GM19468 (cell line): ENCODE results near the gene RUBCN.

Source experiments
- ATAC-seq: cut with Tn5 transposase; IDR thresholded peaks from one replicate; pipeline ENCODE4 v1.9.1; 2021; ENCODE audit warnings: mild to moderate bottlenecking, moderate library complexity, moderate number of reproducible peaks; ENCODE audit not compliant: unreplicated experiment; ENCODE audit errors: extremely low read depth

RUBCN gene

DNA sequence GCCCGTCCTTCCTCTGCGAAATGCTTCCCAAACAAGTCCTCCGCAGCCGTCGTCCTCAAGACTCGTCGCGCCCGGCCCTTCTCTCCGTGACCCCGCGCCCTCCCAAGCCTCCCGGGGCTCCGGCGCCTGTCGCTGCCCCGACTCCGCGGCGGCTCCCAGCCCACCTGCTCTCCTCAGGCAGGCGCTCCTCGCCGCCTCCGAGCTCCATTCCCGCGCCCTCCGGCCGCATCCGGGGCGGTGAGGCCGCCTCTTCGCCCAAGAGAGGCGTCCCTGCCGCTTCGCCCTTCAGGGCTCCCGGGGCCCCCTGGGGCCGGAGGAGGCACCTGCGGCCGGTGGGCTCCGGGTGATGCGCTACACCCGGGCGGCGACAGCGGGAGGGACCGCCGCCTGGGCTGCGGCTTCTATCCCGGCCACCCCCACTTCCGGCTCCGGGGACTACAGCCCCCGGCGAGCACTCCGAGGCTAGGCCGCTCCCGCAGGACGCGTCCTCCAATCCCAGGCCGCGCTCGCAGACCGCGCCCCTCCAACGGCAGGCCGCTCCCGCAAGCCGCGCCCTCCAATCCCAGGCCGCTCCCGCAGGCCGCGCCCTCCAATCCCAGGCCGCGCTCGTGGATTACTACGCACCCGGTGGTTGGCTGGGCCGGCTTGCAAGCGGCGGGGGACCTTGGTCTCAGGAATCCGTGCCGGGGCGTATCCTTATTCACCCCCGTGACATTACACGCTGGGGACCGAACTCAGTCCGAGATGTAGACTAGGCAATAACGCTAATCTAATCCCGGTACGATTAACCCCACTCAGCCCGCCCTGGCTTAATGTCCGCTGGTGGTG lies at the start of gene RUBCN:
TSS of gene RUBCN (minus strand) at position 414 of the 828 bp plus-strand sequence. CDS start at position 229, 185 bp downstream.
- peak; percentile 71 for ATAC-seq

DNA sequence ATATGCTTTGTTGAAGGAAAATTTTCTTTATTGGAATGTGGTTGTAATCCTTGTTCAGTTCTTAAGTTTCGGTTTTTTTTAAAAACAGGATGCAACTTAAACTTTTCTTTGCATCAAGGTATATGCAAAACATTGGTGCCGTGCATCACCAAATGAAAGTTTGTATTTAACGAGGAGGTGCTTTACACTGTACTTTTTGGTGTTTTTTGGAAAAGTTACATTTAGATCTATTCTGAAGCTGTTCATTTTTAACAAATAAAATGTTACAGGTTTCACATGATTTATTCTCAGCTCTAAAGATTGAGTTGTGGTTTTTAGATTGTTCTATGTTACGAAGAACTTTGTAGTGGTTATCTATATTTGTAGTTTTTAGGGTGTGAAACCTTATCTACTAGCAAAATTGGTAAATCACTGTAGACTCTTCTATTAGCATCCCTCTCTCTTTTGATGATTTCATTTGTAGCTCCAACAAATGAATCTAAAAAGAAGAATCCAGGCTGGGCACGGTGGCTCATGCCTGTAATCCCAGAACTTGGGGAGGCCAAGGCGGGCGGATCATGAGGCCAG lies 47.4 kb upstream of the RUBCN start:
- no peak for ATAC-seq

DNA sequence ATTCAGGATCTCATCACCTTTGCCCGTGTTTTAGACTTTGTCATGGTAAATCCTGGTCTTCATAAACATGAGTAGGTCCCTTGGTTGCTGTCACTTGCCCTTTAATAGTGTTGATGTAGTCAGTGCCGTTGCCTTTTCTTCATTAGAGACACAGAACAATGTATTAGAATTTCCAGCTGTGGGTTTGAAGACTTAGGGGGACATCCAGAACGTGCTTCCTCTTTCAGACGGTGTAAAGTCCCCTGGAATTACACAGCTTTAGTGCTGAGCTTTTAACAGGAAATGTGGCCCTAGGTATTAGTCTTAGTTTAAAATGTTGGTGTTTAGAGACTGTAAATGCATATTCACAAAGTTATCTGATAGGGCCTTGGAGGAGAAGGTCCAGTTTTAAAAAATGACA lies 45.5 kb upstream of the RUBCN start:
- no peak for ATAC-seq

DNA sequence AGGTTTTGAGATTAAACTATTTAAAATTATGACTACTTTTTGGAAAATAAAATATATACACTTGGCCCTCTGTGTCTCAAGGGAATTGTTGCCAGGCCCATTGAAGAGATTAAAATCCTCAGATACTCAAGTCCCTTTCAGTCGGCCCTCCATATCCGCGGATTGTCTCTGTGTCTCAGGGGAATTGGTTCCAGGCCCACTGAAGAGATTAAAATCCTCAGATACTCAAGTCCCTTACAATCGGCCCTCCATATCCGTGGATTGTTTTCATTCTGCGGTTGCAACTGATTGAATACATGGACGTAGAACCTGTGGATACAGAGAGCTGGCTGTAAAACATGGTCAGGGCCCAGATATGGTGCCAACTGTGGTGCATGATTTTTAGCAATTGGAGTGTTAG lies 38.6 kb upstream of the RUBCN start:
- no peak for ATAC-seq

DNA sequence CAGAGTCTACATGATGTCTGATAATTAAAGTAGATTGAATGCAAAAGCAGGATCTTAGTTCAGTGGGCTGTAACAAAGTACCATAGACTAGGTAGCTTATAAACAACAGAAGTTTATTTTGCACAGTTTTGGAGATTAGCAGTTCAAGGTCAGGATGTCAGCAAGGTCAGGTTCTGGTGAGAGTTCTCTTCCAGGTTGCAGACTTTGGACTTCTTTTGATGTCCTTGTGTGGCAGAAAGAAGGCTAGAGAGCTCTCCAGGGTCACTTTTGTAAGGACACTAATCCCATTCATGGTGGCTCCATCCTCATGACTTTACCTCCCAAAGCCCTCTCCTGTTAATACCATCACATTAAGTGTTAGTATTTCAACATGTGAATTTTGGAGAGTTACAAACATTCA lies 25.1 kb upstream of the RUBCN start:
- ATAC-seq, result no peak

DNA sequence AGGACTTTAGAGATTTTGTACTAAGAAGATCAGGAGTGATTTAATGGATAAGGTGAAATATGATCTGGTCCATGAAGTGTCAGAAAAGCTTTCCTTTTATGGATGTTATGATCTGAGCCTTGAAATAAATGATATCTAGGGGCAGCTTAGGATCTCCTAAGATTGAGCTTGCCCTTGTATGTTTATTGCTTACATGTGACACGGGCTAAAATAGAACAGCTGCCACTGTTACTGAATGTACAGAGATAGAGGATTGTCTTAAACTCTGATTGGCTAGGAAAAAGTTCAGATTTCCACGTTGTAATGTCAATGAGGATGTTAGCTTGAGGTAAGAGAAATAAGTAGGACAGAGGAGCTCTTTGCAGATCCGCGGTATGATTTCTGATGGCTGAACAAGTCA lies 21.8 kb upstream of the RUBCN start:
- no peak for ATAC-seq

DNA sequence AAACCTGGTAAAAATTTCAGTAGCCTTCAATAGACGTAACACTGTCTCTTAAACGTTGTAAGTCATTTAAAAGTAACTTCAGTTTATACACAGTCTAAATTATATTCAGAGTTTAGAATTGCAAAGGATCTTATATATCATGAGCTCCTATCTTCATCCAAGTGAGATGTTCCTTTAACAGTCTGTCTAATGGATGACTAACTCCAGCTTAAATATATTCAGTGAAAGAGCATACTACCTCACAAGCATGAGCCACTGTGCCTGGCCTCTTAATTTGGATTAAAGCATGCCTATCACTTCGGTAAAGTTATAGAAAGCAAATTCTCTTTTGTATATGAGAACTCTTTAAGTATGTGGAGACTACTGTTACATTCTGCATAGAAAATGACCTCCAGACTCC lies 20.0 kb upstream of the RUBCN start:
- no peak for ATAC-seq

DNA sequence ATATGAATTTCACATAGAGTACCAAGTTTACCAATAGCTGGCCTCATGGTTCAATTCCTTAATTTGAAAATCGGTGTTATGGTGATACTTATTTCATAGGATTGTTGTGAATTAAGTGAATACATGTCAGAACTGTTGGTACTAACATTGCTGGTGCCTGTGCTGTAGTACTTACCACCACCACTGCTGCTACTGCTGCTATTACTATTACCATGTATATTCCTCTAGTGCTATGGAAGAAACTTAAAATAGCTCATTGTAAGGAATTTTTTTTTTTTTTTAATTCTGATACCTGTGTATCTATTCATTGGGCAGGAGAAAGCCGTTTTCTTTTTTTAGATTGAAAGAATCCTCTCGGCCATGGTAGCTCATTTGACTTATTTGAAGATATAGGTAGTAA lies 16.6 kb upstream of the RUBCN start:
- no peak for ATAC-seq

DNA sequence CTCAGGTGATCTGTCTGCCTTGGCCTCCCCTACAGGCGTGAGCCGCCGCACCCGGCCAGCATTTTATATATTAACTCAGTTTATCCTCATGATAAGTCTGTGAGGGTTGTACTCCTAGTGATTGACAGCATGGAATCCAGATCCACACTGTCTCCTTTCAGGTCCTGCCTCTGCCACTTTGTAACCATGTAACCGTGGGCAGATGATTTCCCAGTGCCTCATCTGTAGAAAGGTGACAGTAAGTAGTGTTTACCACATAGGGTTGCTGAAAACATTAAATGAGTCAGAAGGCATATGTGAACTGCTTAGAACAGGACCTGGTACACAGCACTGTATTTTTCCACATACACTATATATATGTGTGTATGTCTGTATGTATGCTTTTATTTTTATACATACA lies 15.4 kb upstream of the RUBCN start:
- ATAC-seq, result no peak

DNA sequence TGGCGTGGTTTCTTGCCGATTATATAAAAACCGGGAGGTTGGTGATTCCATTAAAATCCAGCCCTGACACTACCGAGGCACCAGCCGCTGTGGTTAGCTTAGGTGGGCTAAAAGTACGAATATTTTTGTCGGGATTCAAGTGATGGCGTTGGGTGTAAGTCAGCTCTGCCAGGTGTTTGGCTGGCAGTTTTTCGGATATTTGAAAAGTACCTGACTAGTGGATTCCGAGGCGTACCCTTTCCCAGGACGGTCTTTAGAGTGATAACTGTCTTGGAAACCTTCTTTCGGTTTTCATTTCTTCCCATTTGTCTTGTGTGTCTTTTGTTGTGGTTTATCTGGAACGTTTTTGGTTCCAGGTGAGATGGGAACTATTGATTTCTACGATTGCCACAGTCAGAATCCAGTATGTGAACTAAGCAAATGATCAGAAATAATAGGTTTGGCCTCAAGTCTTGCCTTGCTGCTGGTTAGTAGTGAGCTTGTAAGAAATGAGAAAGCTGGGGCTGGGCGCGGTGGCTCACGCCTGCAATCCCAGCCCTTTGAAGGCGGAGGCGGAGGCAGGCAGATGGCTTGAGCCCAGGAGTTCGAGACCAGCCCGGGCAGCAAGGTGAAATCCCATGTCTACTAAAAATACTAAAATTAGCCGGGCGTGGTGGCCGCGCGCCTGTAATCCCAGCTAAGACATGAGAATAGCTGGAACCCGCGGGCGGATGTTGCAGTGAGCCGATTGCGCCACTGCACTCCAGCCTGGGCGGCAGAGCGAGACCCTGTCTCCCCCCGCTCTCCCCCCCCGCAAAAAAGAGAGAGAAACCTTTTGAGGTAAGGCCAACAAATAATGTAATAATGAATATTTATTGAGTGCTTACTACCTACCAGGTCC lies 14.4 kb upstream of the RUBCN start:
- no peak for ATAC-seq

DNA sequence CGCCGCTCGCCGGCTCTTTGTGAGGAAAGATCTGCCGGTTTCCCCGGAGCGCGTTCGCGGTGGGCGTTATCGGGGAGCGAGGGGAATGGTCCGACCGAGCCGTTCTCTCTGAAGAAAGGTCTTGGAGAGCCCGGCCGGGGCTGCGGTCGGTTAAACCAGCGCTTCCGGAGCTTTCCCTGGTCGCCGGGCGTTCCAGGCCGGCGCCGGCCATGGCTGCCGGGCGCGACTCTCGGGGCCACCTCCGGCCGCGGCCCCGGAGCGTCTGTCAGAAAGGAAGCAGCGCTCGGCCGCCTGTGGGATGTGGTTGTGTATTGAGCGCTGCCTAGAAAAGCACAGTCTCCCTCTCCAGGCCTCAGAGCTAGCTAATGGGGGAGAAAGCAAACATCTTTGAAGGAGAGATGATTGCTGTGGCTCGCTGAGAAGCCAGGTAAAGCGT lies 13.7 kb upstream of the RUBCN start:
- ATAC-seq, result peak; percentile 36

DNA sequence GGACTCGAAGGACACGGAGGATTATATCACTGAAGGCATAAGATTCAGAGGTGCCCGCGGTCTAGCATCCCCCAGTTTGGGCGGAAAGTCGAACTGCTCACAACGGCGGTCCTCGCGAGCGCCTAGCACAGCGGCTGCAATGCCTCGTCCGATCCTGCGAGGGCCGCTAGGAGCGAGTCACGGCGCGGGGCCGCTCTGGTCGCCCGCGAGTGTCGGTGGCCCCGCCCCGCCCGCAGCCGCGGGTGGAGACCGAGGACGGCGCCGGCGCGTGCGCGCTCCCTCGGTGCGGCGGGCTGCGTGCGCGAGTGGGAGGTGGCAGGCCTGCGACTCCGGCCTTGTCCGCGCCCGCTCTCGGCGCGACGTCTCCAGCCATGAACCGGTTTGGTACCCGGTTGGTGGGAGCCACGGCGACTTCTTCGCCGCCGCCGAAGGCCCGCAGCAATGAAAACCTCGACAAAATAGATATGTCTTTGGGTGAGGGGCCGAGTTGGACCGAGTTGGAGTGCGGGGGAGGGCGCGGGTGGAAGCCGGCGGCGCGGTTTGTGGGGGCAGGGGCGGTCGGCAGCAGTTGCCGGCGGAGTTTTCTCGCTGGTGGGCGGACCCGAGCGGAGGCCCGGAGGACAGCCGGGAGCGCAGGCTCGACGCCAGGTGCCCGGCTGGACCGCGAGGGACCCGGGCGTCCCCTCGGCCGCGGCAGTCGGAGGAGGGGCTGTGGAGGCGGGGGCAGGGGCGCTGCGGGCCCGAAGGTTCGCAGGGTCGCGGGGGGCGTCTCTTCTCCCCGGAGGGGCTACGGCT lies 13.1 kb upstream of the RUBCN start, which contains the start of gene FYTTD1:
TSS of gene FYTTD1 (plus strand) at position 283 of the 795 bp plus-strand sequence. CDS start at position 372, 89 bp downstream.
- peak; percentile 80 for ATAC-seq

DNA sequence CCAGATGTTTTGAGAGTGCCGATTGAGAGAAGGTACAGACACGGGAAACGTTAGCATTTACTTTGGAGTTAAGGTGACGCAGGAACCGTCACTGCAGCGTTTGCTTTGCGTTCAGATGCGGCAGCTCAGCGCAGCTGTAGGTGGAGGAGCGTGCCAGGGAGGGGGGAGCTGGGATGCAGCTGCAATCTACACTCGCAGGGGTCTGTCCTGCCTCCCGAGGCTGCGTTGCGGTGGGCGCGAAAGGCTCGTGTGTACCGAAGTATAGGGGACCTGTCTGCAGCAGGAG lies 12.6 kb upstream of the RUBCN start:
- no peak for ATAC-seq

DNA sequence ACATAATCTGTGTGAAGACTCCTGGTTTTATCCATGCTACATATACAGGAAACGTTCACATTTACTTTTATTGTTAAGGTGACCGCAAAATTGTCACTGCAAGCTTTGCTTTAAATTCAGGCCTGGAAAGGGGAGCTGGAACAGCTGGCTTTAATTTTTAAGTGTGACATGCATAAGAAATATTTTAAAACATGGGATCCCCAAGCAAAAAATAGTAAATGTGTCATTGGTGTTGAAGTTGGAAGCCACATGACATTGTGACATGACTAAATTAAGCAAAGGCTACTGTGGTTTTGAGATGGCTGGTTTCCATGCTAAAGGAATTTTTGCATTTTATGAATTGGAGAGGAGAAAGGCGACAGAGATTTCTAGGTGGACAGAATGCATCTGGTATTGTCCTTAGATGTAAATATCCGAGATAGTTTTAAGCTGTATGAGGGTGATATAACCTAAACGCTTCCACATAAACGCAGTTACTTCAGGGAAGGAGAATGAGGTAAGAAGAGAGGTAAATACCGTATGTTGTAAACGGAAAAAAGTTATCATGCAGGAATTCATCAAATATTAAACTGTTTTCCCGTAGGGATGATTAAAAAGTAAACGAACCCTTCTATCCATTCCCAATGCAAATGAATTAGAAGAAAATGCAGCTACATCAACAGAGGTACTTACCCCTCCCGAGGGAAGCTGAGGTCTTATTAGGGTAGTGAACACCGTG lies 12.1 kb upstream of the RUBCN start:
- no peak for ATAC-seq

DNA sequence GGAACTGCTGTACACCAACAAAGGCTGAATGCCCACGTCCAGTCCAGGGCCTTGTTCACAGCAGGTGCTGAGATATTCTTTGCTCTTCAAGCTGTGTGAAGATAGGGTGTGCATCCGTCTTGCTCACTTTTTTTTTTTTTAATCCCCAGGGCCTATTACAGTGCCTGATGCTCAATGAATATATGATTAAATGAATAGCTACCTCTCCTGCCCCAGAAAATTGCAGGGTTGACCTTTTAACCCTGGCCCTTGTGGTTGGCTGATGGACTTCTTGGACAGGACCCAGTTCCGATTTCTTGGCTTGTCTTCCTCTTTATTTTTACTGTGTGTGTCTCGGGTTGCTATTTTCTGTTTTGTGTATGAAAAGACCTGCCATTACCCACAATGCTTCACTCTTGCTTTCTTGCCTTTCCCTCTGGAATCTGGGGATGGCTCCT lies 10.1 kb upstream of the RUBCN start:
- ATAC-seq, result no peak

DNA sequence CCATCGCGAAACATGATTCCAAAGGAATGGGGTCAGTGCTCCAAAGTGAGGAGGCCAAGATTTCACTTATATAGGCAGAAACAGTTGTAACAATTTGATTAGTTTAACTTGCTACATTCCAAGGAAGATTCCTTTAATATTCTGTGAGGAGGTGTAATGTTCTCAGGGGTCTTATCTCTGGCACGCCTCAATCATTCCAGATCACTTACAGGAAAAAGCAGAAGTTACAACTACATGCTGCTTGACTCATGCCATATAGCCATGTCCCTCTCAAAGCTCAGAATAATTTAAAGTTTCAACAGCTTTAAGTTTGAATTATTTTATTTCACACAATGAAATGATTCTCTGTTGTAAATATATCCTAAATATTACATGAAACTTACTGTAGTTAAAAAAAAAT lies 9.5 kb upstream of the RUBCN start:
- ATAC-seq, result no peak

DNA sequence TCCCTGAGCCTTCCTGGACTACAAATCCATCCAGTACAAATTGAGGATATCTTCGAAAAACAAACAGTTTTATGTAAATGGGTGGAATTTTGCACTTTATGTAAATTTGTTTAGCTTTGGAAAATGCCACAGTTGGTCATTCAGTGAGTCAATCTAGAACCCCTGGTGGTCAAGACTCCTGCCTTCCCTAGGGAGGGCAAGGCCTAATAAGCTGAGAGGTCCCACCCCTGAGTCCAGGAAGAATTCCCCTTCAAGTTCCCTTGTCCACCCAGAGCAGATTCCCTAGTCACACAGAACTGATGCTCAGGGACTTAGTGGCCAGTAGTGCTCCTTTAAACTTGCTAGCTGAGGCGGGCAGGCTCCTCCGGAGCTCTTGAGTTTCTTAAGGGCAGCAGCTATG lies 6.1 kb upstream of the RUBCN start:
- no peak for ATAC-seq

DNA sequence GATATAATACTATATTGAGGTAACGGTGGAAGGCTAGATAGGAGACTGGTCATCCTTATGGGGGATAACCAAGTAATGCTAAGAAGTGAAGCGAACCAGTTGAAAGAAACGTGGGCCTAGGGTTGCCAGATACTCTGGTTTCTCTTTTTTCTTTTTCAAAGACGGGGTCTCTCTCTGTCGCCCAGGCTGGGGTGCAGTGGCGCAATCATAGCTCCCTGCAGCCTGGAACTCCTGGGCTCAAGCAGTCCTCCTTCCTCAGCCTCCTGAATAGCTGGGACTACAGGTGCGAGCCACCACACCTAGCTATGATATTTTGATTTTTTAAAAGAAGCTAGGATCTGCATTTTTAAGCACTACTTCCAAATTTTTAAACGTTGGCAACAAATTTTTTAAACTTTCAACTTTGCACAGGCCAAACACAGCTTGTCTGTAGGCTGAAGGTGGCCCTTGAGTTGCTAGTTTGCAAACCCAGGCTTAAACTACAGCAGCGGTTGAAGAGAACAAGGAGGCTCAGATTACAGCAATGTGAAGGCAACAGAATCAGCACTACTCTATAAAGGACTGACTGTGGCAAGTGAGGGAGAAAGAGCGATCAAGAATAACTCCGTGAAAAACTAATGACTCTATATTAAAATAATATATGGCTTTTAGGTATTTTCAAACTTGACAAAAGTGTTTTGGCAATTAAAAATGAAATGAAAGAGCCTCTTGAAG lies 1.2 kb upstream of the RUBCN start:
- ATAC-seq, result no peak

DNA sequence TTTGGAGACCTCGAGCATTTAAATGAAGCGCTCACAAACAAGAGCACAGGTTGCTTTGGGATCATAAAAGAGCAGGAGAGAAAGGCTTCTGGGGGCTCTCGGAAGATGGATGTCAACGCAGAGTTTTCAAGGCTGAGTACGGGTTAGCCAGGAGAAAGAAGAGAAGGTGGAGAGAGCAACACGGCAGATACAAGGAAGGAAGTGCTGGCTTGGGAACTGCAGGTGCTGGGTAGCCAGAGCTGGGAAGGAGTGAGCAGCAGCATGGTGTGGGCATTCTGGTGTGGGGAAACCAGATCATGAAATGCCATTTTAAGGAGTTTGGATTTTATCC lies 580 bp upstream of the RUBCN start:
- no peak for ATAC-seq
